SU-DHL-6 (cell line): ENCODE results near the gene AK1.

ENCODE experiments used
- EZH2phosphoT487 ChIP-seq: fragments of 200-600 bp; sonication (generic), shearing (Covaris generic); conservative IDR thresholded peaks from 2 replicates; pipeline ENCODE4 v1.6.1; 2018; ENCODE audit warnings: mild to moderate bottlenecking, antibody characterized with exemption, low read length, moderate library complexity, mixed read lengths
- TF ChIP-seq, protein P1 (sequence below): fragments of 200-600 bp; sonication (generic); IDR thresholded peaks from one replicate; pipeline ENCODE4 v1.5.1; 2017; ENCODE audit warnings: antibody characterized with exemption, mild to moderate bottlenecking, low read length, moderate library complexity; ENCODE audit not compliant: insufficient read depth, poor library complexity, severe bottlenecking

DNA sequence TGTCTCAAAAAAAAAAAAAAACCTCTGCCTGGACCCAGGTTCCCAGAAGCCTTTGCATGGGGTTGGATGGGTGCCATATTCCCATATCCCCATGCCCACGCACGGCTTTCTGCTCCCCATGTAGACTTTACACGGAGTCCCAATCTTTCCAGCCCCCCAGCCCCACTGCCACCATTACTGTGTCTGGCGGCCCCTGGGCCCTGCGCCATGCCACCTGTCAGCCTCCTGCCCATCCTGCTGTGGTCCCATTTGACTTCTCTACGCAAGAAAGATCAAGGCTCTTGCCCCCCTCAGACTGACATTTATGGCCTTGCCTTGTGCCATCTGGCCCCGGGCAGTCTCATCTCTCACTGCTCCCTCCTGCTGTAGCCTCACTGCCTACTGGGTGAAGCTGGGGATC is 6.5 kb upstream of the AK1 start:
- TF ChIP-seq, protein P1, sequence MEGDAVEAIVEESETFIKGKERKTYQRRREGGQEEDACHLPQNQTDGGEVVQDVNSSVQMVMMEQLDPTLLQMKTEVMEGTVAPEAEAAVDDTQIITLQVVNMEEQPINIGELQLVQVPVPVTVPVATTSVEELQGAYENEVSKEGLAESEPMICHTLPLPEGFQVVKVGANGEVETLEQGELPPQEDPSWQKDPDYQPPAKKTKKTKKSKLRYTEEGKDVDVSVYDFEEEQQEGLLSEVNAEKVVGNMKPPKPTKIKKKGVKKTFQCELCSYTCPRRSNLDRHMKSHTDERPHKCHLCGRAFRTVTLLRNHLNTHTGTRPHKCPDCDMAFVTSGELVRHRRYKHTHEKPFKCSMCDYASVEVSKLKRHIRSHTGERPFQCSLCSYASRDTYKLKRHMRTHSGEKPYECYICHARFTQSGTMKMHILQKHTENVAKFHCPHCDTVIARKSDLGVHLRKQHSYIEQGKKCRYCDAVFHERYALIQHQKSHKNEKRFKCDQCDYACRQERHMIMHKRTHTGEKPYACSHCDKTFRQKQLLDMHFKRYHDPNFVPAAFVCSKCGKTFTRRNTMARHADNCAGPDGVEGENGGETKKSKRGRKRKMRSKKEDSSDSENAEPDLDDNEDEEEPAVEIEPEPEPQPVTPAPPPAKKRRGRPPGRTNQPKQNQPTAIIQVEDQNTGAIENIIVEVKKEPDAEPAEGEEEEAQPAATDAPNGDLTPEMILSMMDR = no peak
- TF ChIP-seq EZH2phosphoT487 = no peak
